ENCODE results near the gene RYR2. TPM values are rescaled to one million over a fixed set of nuclear protein-coding genes. Genes with fewer than 3 reads are reported as not detected.

Gene RYR2
- total and polyA plus RNA-seq, 4 experiments from 2014 or later = not detected

GRCh38 chr1:237711281-237711680 is 669.3 kb downstream of the RYR2 start:
- no peaks in the 10 kb centered on the region for H3K27me3 ChIP-seq (ENCODE audit: insufficient read depth, low read length)
- CTCF ChIA-PET (ENCODE audit: partially characterized antibody) = no interaction called here

DNA sequence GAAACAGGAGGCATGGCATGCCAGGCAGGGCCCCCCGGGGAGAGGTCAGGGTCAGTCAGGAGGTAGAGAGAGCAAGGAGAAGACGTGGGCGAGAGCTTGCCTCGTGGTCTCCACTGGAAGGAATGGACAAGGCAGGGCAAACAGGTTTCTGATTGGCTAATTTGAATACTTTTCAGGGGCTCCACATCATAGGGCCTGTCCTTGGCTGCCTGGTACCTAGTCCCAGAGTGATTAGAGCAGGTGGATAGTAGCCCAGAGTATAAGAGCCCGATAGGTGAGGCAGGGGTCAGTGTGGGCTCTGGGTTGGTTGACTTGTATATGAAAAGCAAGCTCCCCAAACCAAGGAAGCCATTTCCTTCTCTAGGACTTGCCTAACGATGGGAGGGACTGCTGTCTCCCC is 670.1 kb downstream of the RYR2 start:
- no peaks in the 10 kb centered on the region for H3K36me3 ChIP-seq (ENCODE audit: insufficient read depth, low read length)
- H3K27me3 Mint-ChIP-seq = no peaks in the 10 kb centered on the region
- no peak for DNase-seq
- no peak overlapping the region for H3K4me3 ChIP-seq (ENCODE audit: low read length in 2 of 2)
- peaks cover 0 to 5% (median 0%) of the 10 kb centered on the region in 8 donors for H3K9me3 Mint-ChIP-seq
- no peaks in the 10 kb centered on the region for H3K36me3 Mint-ChIP-seq
- no peak overlapping the region for H3K27ac ChIP-seq (ENCODE audit: low read depth, low read length)
- no peak overlapping the region for H3K27ac Mint-ChIP-seq
- CTCF ChIA-PET (ENCODE audit: partially characterized antibody) = no interaction called here
- POLR2A ChIA-PET (ENCODE audit: partially characterized antibody) = no interaction called here
- intact Hi-C loops (cut with micrococcal nuclease) = no loop called here
- no peaks in the 10 kb centered on the region for H3K4me1 ChIP-seq (ENCODE audit: insufficient read depth, low read length)
- peaks cover 0 to 4% (median 0%) of the 10 kb centered on the region in 4 donors for H3K4me1 Mint-ChIP-seq
- H3K27me3 ChIP-seq (ENCODE audit: insufficient read depth, low read length) = no peaks in the 10 kb centered on the region
- H3K9me3 ChIP-seq (ENCODE audit: control insufficient read depth in 1 of 2, low read length in 2 of 2) = no peaks in the 10 kb centered on the region
- no peak overlapping the region for H3K4me3 Mint-ChIP-seq

More at GRCh38 chr1:237711281-237711680, 669.3 kb downstream of the RYR2 start:
- POLR2A ChIA-PET (ENCODE audit: partially characterized antibody) = no interaction called here
- H3K27ac Mint-ChIP-seq = no peak overlapping the region
- Histone ChIP-seq H3K9me3 (ENCODE audit: control insufficient read depth in 1 of 2, low read length in 2 of 2) (no peaks in the 10 kb centered on the region), H3K4me3 (ENCODE audit: low read length in 2 of 2) (no peak overlapping the region), H3K27ac (ENCODE audit: low read depth, low read length) (no peak overlapping the region), H3K4me1 (ENCODE audit: insufficient read depth, low read length) (no peaks in the 10 kb centered on the region), H3K36me3 (ENCODE audit: insufficient read depth, low read length) (no peaks in the 10 kb centered on the region)
- H3K4me3 Mint-ChIP-seq = no peak overlapping the region
- intact Hi-C loops (cut with micrococcal nuclease) = no loop called here
- H3K4me1 Mint-ChIP-seq = peaks cover 0 to 4% (median 0%) of the 10 kb centered on the region in 4 donors
- peaks cover 0 to 5% (median 0%) of the 10 kb centered on the region in 8 donors for H3K9me3 Mint-ChIP-seq
- DNase-seq = no peak
- no peaks in the 10 kb centered on the region for H3K27me3 Mint-ChIP-seq
- no peaks in the 10 kb centered on the region for H3K36me3 Mint-ChIP-seq

GRCh38 chr1:237712586-237713157 is 670.7 kb downstream of the RYR2 start:
- Mint-ChIP-seq H3K4me1 (peaks cover 0 to 4% (median 0%) of the 10 kb centered on the region in 4 donors), H3K27me3 (no peaks in the 10 kb centered on the region), H3K27ac (no peak overlapping the region), H3K9me3 (peaks cover 0 to 5% (median 0%) of the 10 kb centered on the region in 8 donors), H3K4me3 (no peak overlapping the region), H3K36me3 (no peaks in the 10 kb centered on the region)
- H3K9me3 ChIP-seq (ENCODE audit: control insufficient read depth in 1 of 2, low read length in 2 of 2) = no peaks in the 10 kb centered on the region
- CTCF ChIA-PET (ENCODE audit: partially characterized antibody) = no interaction called here
- H3K4me3 ChIP-seq (ENCODE audit: low read length in 2 of 2) = no peak overlapping the region
- H3K4me1 ChIP-seq (ENCODE audit: insufficient read depth, low read length) = no peaks in the 10 kb centered on the region
- no peaks in the 10 kb centered on the region for H3K36me3 ChIP-seq (ENCODE audit: insufficient read depth, low read length)
- DNase-seq = no peak
- no peaks in the 10 kb centered on the region for H3K27me3 ChIP-seq (ENCODE audit: insufficient read depth, low read length)
- intact Hi-C loops (cut with micrococcal nuclease) = no loop called here
- POLR2A ChIA-PET (ENCODE audit: partially characterized antibody) = no interaction called here
- no peak overlapping the region for H3K27ac ChIP-seq (ENCODE audit: low read depth, low read length)

GRCh38 chr1:237713916-237714315 is 671.9 kb downstream of the RYR2 start:
- Mint-ChIP-seq H3K27ac (no peak overlapping the region), H3K9me3 (peaks cover 0 to 5% (median 0%) of the 10 kb centered on the region in 8 donors), H3K4me3 (no peak overlapping the region), H3K27me3 (no peaks in the 10 kb centered on the region), H3K36me3 (no peaks in the 10 kb centered on the region), H3K4me1 (peaks cover 0 to 4% (median 0%) of the 10 kb centered on the region in 4 donors)
- Histone ChIP-seq H3K9me3 (ENCODE audit: control insufficient read depth in 1 of 2, low read length in 2 of 2) (no peaks in the 10 kb centered on the region), H3K36me3 (ENCODE audit: insufficient read depth, low read length) (no peaks in the 10 kb centered on the region), H3K27ac (ENCODE audit: low read depth, low read length) (no peak overlapping the region), H3K4me1 (ENCODE audit: insufficient read depth, low read length) (no peaks in the 10 kb centered on the region), H3K4me3 (ENCODE audit: low read length in 2 of 2) (no peak overlapping the region), H3K27me3 (ENCODE audit: insufficient read depth, low read length) (no peaks in the 10 kb centered on the region)
- POLR2A ChIA-PET (ENCODE audit: partially characterized antibody) = no interaction called here
- intact Hi-C loops (cut with micrococcal nuclease) = no loop called here
- CTCF ChIA-PET (ENCODE audit: partially characterized antibody) = no interaction called here
- no peak for DNase-seq

DNA sequence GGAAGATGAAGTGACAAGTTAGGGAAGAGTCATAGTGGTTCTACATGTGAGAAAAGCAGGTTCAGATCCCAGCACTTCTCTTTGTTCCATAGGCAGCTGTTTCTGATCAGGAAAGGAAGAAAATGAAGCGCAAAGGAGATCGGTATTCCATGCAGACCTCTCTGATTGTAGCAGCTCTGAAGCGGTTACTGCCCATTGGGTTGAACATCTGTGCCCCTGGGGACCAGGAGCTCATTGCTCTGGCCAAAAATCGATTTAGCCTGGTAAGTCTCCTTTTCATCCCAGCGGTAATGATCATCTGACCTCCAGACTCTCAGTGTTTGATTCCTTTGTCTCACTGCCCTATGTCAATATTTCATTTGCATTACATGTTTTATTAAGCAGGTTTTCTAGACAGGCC is 675.1 kb downstream of the RYR2 start:
- Histone ChIP-seq H3K4me3 (ENCODE audit: low read length in 2 of 2) (no peak overlapping the region), H3K27ac (ENCODE audit: low read depth, low read length) (no peak overlapping the region), H3K36me3 (ENCODE audit: insufficient read depth, low read length) (no peaks in the 10 kb centered on the region), H3K27me3 (ENCODE audit: insufficient read depth, low read length) (no peaks in the 10 kb centered on the region), H3K9me3 (ENCODE audit: control insufficient read depth in 1 of 2, low read length in 2 of 2) (no peaks in the 10 kb centered on the region), H3K4me1 (ENCODE audit: insufficient read depth, low read length) (no peaks in the 10 kb centered on the region)
- POLR2A ChIA-PET (ENCODE audit: partially characterized antibody) = no interaction called here
- no peak overlapping the region for H3K27ac Mint-ChIP-seq
- H3K9me3 Mint-ChIP-seq = peaks cover 0 to 7% (median 0%) of the 10 kb centered on the region in 8 donors
- no peak for DNase-seq
- no peak overlapping the region for H3K4me3 Mint-ChIP-seq
- H3K36me3 Mint-ChIP-seq = no peaks in the 10 kb centered on the region
- intact Hi-C loops (cut with micrococcal nuclease) = no loop called here
- no peaks in the 10 kb centered on the region for H3K27me3 Mint-ChIP-seq
- CTCF ChIA-PET (ENCODE audit: partially characterized antibody) = no interaction called here
- H3K4me1 Mint-ChIP-seq = peaks cover 0 to 4% (median 0%) of the 10 kb centered on the region in 4 donors

DNA sequence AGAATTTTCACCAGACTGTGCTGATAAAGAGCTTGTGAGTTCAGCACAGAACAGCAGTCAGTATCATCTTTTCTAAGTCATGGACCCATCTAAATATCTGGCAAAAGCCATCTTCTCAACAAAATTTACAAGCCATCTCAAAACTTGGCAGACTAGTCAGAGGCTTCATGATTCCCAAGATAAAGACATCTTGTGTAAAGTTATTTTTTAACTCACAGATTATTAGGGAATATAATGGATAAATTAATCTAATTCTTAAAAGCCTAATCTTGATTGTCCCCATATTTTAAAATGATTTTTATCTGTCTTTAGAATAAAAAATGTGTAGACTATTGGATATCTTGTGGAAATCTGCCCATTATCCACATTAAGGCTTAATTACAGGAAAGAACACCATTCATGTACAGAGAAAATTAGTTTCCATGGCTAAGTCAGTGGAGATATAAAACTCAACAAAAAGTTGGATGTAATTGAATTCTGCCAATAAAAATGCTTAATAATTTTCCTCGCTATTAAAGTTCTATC is 688.9 kb downstream of the RYR2 start:
- ChIA-PET POLR2A (ENCODE audit: partially characterized antibody) (no interaction called here), CTCF (ENCODE audit: partially characterized antibody) (no interaction called here)
- Histone ChIP-seq H3K4me3 (ENCODE audit: low read length in 2 of 2) (no peak overlapping the region), H3K9me3 (ENCODE audit: control insufficient read depth in 1 of 2, low read length in 2 of 2) (no peaks in the 10 kb centered on the region), H3K27me3 (ENCODE audit: insufficient read depth, low read length) (no peaks in the 10 kb centered on the region), H3K4me1 (ENCODE audit: insufficient read depth, low read length) (no peaks in the 10 kb centered on the region), H3K36me3 (ENCODE audit: insufficient read depth, low read length) (no peaks in the 10 kb centered on the region), H3K27ac (ENCODE audit: low read depth, low read length) (no peak overlapping the region)
- Mint-ChIP-seq H3K4me1 (peaks cover 0 to 6% (median under 1%) of the 10 kb centered on the region in 4 donors), H3K27ac (no peak overlapping the region), H3K27me3 (peaks cover 0 to 1% of the 10 kb centered on the region in 2 donors), H3K4me3 (no peak overlapping the region), H3K9me3 (peaks cover 0 to 3% (median 0%) of the 10 kb centered on the region in 8 donors), H3K36me3 (no peaks in the 10 kb centered on the region)
- intact Hi-C loops (cut with micrococcal nuclease) = no loop called here
- no peak for DNase-seq

DNA sequence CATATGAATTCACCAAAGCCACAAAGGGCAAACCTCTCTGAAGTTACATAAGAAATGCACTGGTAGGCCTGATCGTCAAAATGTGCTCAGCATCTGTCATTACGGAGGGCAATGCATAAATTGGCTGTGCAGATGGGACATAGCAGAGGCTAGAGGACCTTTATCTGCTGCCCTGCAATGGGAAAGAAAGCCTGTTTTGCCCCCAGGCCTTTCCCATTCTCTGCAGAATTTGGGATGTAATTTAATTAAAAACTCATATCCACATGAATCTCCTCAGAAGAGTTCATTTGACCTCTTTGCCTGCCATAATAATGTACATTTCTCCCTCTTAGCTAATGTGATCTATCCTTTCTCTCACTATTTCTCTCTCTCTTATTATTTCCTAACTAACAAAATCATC is 690.7 kb downstream of the RYR2 start:
- H3K4me1 Mint-ChIP-seq = peaks cover 4 to 22% (median 8%) of the 10 kb centered on the region in 4 donors
- Histone ChIP-seq H3K4me1 (ENCODE audit: insufficient read depth, low read length) (peaks cover 12% of the 10 kb centered on the region), H3K27ac (ENCODE audit: low read depth, low read length) (no peak overlapping the region), H3K27me3 (ENCODE audit: insufficient read depth, low read length) (no peaks in the 10 kb centered on the region), H3K9me3 (ENCODE audit: control insufficient read depth in 1 of 2, low read length in 2 of 2) (no peaks in the 10 kb centered on the region), H3K36me3 (ENCODE audit: insufficient read depth, low read length) (no peaks in the 10 kb centered on the region), H3K4me3 (ENCODE audit: low read length in 2 of 2) (no peak overlapping the region)
- H3K36me3 Mint-ChIP-seq = no peaks in the 10 kb centered on the region
- POLR2A ChIA-PET (ENCODE audit: partially characterized antibody) = no interaction called here
- H3K27ac Mint-ChIP-seq = no peak overlapping the region
- H3K27me3 Mint-ChIP-seq = peaks cover 0 to 1% of the 10 kb centered on the region in 2 donors
- intact Hi-C loops (cut with micrococcal nuclease) = no loop called here
- H3K9me3 Mint-ChIP-seq = peaks cover 0 to 3% (median under 1%) of the 10 kb centered on the region in 8 donors
- no peak overlapping the region for H3K4me3 Mint-ChIP-seq
- DNase-seq = no peak
- CTCF ChIA-PET (ENCODE audit: partially characterized antibody) = no interaction called here

All from CD4-positive, alpha-beta memory T cell (primary cell).